ENCODE measurements around the gene MRPL34. TPM values are rescaled to one million over a fixed set of nuclear protein-coding genes. Genes with fewer than 3 reads are reported as not detected.

MRPL34 gene
- total and polyA plus RNA-seq, 2 experiments from 2014 or later = 61.1 to 131 TPM

- Histone ChIP-seq H3K9me2 (replicated peaks; ENCODE audit: insufficient read depth) (no peaks in the 10 kb centered on the region), H3K27ac (no peak overlapping the region), H3K4me2 (no peak overlapping the region), H3K4me3 (no peak overlapping the region), H2AFZ (no peak overlapping the region), H3K36me3 (replicated peaks; ENCODE audit: insufficient read depth, low read depth) (no peaks in the 10 kb centered on the region), H3K79me2 (no peaks in the 10 kb centered on the region), H3K4me1 (ENCODE audit: insufficient read depth) (no peaks in the 10 kb centered on the region), H4K20me1 (ENCODE audit: insufficient read depth, poor library complexity, severe bottlenecking) (no peaks in the 10 kb centered on the region), H3K27me3 (no peaks in the 10 kb centered on the region), H3K9me3 (ENCODE audit: low read depth) (no peaks in the 10 kb centered on the region)
- no peak for TF ChIP-seq CTCF (IDR thresholded peaks at IDR 0.05; ENCODE audit: poor library complexity)
- TF ChIP-seq EZH2phosphoT487 (IDR thresholded peaks at IDR 0.05; ENCODE audit: low read depth, severe bottlenecking, unreplicated experiment) = no peak
- no peak for TF ChIP-seq EZH2 (IDR thresholded peaks at IDR 0.05; ENCODE audit: borderline replicate concordance)
- DNase-seq (ENCODE audit: low spot score) = no peak
- 89% methylated on average over 6 of the region's 6 CpGs for WGBS (ENCODE audit: low lambda C conversion rate, missing lambda C conversion rate)
Measured at GRCh38 chr19:17318966-17319365, 13.3 kb downstream of the MRPL34 start.

GRCh38 chr19:17319473-17320238 is 14.0 kb downstream of the MRPL34 start:
- no peaks in the 10 kb centered on the region for H3K9me3 ChIP-seq (ENCODE audit: low read depth)
- H2AFZ ChIP-seq = no peak overlapping the region
- H3K4me3 ChIP-seq = no peak overlapping the region
- WGBS (ENCODE audit: low lambda C conversion rate, missing lambda C conversion rate) = 92% methylated on average over 22 of the region's 40 CpGs
- H3K79me2 ChIP-seq = no peaks in the 10 kb centered on the region
- no peaks in the 10 kb centered on the region for H3K9me2 ChIP-seq (replicated peaks; ENCODE audit: insufficient read depth)
- DNase-seq (ENCODE audit: low spot score) = no peak
- H3K27ac ChIP-seq = no peak overlapping the region
- no peaks in the 10 kb centered on the region for H3K27me3 ChIP-seq
- no peak overlapping the region for H3K4me2 ChIP-seq
- H3K4me1 ChIP-seq (ENCODE audit: insufficient read depth) = no peaks in the 10 kb centered on the region
- H4K20me1 ChIP-seq (ENCODE audit: insufficient read depth, poor library complexity, severe bottlenecking) = no peaks in the 10 kb centered on the region
- no peaks in the 10 kb centered on the region for H3K36me3 ChIP-seq (replicated peaks; ENCODE audit: insufficient read depth, low read depth)
- no peak for TF ChIP-seq EZH2phosphoT487 (IDR thresholded peaks at IDR 0.05; ENCODE audit: low read depth, severe bottlenecking, unreplicated experiment)
- TF ChIP-seq CTCF (IDR thresholded peaks at IDR 0.05; ENCODE audit: poor library complexity) = no peak
- TF ChIP-seq EZH2 (IDR thresholded peaks at IDR 0.05; ENCODE audit: borderline replicate concordance) = no peak

GRCh38 chr19:17320435-17320834 is 14.8 kb downstream of the MRPL34 start:
- WGBS (ENCODE audit: low lambda C conversion rate, missing lambda C conversion rate) = 87% methylated on average over 11 of the region's 11 CpGs
- H3K27me3 ChIP-seq = no peaks in the 10 kb centered on the region
- no peak overlapping the region for H3K4me2 ChIP-seq
- DNase-seq (ENCODE audit: low spot score) = no peak
- no peaks in the 10 kb centered on the region for H3K36me3 ChIP-seq (replicated peaks; ENCODE audit: insufficient read depth, low read depth)
- no peaks in the 10 kb centered on the region for H3K79me2 ChIP-seq
- TF ChIP-seq EZH2 (IDR thresholded peaks at IDR 0.05; ENCODE audit: borderline replicate concordance) = no peak
- TF ChIP-seq CTCF (IDR thresholded peaks at IDR 0.05; ENCODE audit: poor library complexity) = no peak
- H4K20me1 ChIP-seq (ENCODE audit: insufficient read depth, poor library complexity, severe bottlenecking) = no peaks in the 10 kb centered on the region
- no peaks in the 10 kb centered on the region for H3K4me1 ChIP-seq (ENCODE audit: insufficient read depth)
- H2AFZ ChIP-seq = no peak overlapping the region
- no peak overlapping the region for H3K27ac ChIP-seq
- no peaks in the 10 kb centered on the region for H3K9me3 ChIP-seq (ENCODE audit: low read depth)
- H3K4me3 ChIP-seq = no peak overlapping the region
- H3K9me2 ChIP-seq (replicated peaks; ENCODE audit: insufficient read depth) = no peaks in the 10 kb centered on the region
